ENCODE results near the gene C1orf21. TPM values are rescaled to one million over a fixed set of nuclear protein-coding genes. Genes with fewer than 3 reads are reported as not detected.

Gene C1orf21
- polyA plus RNA-seq, 1 of the 3 experiments (the other 2 are of a cell fraction) = 4.8 TPM

DNA sequence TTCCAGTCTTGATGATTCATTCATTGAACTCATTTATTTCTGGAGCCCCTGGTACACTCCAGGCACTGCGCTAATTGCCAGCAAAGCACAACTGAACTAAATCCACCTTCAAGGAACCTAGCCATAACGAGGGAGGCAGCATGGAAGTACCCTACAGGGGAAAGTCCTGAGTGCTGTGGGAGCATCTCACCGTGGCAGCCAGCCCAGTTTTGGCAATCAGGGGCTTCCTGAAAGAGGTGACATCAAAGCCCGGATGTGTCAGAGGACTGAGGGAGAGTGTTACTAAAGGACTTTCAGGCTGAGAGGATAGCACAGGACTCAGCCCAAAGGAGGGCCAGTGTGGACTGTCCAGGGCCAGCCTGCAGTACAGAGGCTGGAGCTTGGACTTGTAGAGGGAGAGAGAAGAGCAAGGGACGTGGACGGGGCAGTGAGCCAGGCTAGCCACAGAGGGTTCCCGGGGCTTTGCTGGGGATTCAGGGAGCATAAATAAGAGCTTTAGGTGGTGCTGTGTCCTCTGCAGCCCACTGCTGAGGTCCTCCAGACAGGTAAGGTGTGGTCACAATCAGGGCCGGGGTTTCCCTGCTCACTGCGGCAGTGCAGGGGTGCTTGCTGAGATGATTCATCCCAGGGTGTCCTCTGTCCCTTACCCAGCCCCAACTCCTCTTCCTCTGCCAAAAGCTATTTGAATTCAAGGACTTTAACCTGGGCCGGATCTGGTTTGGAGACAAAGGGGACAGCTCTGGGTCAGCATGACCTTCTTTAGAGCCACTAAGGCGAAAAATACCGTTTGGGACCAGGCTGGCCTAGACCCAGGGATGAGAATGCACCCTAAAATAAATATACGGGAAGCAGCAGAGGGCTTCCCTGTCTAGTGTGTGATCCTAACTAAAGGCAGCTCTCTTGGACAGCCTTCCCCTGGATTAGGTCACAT lies 239.5 kb downstream of the C1orf21 start:
- DNase-seq = no peak
- Histone ChIP-seq H3K27ac (ENCODE audit: low read depth in 2 of 2, low read length in 1 of 2) (no peak overlapping the region), H3K9me3 (no peaks in the 10 kb centered on the region), H3F3A (replicated peaks; ENCODE audit: insufficient read depth) (no peaks in the 10 kb centered on the region), H3K36me3 (replicated peaks in 1 of 2; ENCODE audit: control insufficient read depth in 1 of 2, insufficient read depth in 2 of 2, low read length in 1 of 2) (peaks cover 0 to 2% of the 10 kb centered on the region in 2 experiments), H2AFZ (ENCODE audit: low read depth) (no peak overlapping the region), H3K9me2 (no peaks in the 10 kb centered on the region), H3K9ac (no peak overlapping the region), H3K4me3 (ENCODE audit: low read depth in 2 of 2, low read length in 1 of 2) (no peak overlapping the region), H3K27me3 (ENCODE audit: insufficient read depth) (no peaks in the 10 kb centered on the region), H3K79me2 (ENCODE audit: insufficient read depth) (no peaks in the 10 kb centered on the region), H3K4me1 (ENCODE audit: control insufficient read depth in 1 of 2, insufficient read depth in 2 of 2, low read depth in 1 of 2, low read length in 1 of 2) (peaks cover 3 to 25% of the 10 kb centered on the region in 2 experiments; a peak in 2 of 4 replicates), H3K4me2 (no peak overlapping the region), H4K20me1 (ENCODE audit: insufficient read depth) (no peaks in the 10 kb centered on the region)
- WGBS (ENCODE audit: low lambda C conversion rate) = 87% methylated on average over 6 of the region's 13 CpGs
- TF ChIP-seq, protein P1, sequence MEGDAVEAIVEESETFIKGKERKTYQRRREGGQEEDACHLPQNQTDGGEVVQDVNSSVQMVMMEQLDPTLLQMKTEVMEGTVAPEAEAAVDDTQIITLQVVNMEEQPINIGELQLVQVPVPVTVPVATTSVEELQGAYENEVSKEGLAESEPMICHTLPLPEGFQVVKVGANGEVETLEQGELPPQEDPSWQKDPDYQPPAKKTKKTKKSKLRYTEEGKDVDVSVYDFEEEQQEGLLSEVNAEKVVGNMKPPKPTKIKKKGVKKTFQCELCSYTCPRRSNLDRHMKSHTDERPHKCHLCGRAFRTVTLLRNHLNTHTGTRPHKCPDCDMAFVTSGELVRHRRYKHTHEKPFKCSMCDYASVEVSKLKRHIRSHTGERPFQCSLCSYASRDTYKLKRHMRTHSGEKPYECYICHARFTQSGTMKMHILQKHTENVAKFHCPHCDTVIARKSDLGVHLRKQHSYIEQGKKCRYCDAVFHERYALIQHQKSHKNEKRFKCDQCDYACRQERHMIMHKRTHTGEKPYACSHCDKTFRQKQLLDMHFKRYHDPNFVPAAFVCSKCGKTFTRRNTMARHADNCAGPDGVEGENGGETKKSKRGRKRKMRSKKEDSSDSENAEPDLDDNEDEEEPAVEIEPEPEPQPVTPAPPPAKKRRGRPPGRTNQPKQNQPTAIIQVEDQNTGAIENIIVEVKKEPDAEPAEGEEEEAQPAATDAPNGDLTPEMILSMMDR (IDR thresholded peaks at IDR 0.05) = no peak
- TF ChIP-seq CHD2 (IDR thresholded peaks at IDR 0.05; ENCODE audit: low read length, partially characterized antibody) = no peak
- no peak for TF ChIP-seq RFX5 (IDR thresholded peaks at IDR 0.05; ENCODE audit: low read length)
- TF ChIP-seq RCOR1 (IDR thresholded peaks at IDR 0.05; ENCODE audit: low read length) = no peak
- TF ChIP-seq TEAD4 (IDR thresholded peaks at IDR 0.05; ENCODE audit: borderline replicate concordance, insufficient read depth) = no peak
- TF ChIP-seq MEF2A (IDR thresholded peaks at IDR 0.05; ENCODE audit: borderline replicate concordance, low read depth) = no peak
- TF ChIP-seq ELF1 (IDR thresholded peaks at IDR 0.05) = no peak
- TF ChIP-seq, protein P2, sequence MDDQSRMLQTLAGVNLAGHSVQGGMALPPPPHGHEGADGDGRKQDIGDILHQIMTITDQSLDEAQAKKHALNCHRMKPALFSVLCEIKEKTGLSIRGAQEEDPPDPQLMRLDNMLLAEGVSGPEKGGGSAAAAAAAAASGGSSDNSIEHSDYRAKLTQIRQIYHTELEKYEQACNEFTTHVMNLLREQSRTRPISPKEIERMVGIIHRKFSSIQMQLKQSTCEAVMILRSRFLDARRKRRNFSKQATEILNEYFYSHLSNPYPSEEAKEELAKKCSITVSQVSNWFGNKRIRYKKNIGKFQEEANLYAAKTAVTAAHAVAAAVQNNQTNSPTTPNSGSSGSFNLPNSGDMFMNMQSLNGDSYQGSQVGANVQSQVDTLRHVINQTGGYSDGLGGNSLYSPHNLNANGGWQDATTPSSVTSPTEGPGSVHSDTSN (IDR thresholded peaks at IDR 0.05) = no peak
- TF ChIP-seq, protein P3, sequence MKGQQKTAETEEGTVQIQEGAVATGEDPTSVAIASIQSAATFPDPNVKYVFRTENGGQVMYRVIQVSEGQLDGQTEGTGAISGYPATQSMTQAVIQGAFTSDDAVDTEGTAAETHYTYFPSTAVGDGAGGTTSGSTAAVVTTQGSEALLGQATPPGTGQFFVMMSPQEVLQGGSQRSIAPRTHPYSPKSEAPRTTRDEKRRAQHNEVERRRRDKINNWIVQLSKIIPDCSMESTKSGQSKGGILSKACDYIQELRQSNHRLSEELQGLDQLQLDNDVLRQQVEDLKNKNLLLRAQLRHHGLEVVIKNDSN (IDR thresholded peaks at IDR 0.05; ENCODE audit: borderline replicate concordance, low read depth) = no peak
- no peak for TF ChIP-seq YY1 (IDR thresholded peaks at IDR 0.05; ENCODE audit: low read depth)
- TF ChIP-seq, protein P4, sequence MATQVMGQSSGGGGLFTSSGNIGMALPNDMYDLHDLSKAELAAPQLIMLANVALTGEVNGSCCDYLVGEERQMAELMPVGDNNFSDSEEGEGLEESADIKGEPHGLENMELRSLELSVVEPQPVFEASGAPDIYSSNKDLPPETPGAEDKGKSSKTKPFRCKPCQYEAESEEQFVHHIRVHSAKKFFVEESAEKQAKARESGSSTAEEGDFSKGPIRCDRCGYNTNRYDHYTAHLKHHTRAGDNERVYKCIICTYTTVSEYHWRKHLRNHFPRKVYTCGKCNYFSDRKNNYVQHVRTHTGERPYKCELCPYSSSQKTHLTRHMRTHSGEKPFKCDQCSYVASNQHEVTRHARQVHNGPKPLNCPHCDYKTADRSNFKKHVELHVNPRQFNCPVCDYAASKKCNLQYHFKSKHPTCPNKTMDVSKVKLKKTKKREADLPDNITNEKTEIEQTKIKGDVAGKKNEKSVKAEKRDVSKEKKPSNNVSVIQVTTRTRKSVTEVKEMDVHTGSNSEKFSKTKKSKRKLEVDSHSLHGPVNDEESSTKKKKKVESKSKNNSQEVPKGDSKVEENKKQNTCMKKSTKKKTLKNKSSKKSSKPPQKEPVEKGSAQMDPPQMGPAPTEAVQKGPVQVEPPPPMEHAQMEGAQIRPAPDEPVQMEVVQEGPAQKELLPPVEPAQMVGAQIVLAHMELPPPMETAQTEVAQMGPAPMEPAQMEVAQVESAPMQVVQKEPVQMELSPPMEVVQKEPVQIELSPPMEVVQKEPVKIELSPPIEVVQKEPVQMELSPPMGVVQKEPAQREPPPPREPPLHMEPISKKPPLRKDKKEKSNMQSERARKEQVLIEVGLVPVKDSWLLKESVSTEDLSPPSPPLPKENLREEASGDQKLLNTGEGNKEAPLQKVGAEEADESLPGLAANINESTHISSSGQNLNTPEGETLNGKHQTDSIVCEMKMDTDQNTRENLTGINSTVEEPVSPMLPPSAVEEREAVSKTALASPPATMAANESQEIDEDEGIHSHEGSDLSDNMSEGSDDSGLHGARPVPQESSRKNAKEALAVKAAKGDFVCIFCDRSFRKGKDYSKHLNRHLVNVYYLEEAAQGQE (IDR thresholded peaks at IDR 0.05; ENCODE audit: low read depth, low read length) = no peak
- TF ChIP-seq, protein P5, sequence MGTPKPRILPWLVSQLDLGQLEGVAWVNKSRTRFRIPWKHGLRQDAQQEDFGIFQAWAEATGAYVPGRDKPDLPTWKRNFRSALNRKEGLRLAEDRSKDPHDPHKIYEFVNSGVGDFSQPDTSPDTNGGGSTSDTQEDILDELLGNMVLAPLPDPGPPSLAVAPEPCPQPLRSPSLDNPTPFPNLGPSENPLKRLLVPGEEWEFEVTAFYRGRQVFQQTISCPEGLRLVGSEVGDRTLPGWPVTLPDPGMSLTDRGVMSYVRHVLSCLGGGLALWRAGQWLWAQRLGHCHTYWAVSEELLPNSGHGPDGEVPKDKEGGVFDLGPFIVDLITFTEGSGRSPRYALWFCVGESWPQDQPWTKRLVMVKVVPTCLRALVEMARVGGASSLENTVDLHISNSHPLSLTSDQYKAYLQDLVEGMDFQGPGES (IDR thresholded peaks at IDR 0.05; ENCODE audit: low read depth, low read length) = no peak
- no peak for TF ChIP-seq RXRA (IDR thresholded peaks at IDR 0.05; ENCODE audit: borderline replicate concordance, low read depth)
- no peak for TF ChIP-seq TCF12 (IDR thresholded peaks at IDR 0.05)
- TF ChIP-seq GABPA (IDR thresholded peaks at IDR 0.05; ENCODE audit: low read depth) = no peak
- TF ChIP-seq, protein P6, sequence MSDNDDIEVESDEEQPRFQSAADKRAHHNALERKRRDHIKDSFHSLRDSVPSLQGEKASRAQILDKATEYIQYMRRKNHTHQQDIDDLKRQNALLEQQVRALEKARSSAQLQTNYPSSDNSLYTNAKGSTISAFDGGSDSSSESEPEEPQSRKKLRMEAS (IDR thresholded peaks at IDR 0.05; ENCODE audit: low read depth) = no peak
- TF ChIP-seq EP300 (IDR thresholded peaks at IDR 0.05; ENCODE audit: borderline replicate concordance in 1 of 2, low read depth in 1 of 2, low read length in 1 of 2) = no peak
- ChIA-PET CTCF (interaction anchor here (1.2 kb wide), 1 partner anchor 16 kb away, joined by 3 read pairs; no protein-coding TSS in a partner anchor), POLR2A (no interaction called here)

Measured in SK-N-SH (cell line).